ENCODE results near the gene GALNT2. TPM values are rescaled to one million over a fixed set of nuclear protein-coding genes. Genes with fewer than 3 reads are reported as not detected.

GALNT2 gene
- total and polyA plus RNA-seq, 9 of the 15 experiments (the other 6 are each of a cell fraction or from before 2014, with no cell fraction given) = 1.6 to 106 (median 51.9) TPM

GRCh38 chr1:230066031-230066430, 1.0 kb upstream of the GALNT2 start:
- WGBS (ENCODE audit: insufficient coverage, low coverage, missing lambda C conversion rate) = 3% methylated on average over 8 of the region's 8 CpGs
- Histone ChIP-seq H3K9ac (ENCODE audit: insufficient read depth in 1 of 2, low read depth in 2 of 2, low read length in 2 of 2) (peak overlapping the region in 1 of 2 experiments; percentile 69; a peak in 2 of 4 replicates), H3K4me2 (ENCODE audit: insufficient read depth, low read length) (peak overlapping the region; percentile 94), H3K4me1 (replicated peaks in 1 of 2; ENCODE audit: control insufficient read depth in 2 of 2, insufficient read depth in 2 of 2, low read length in 2 of 2) (peaks cover 20 to 34% of the 10 kb centered on the region in 2 experiments), H3K9me1 (ENCODE audit: control insufficient read depth, insufficient read depth, low read length) (no peaks in the 10 kb centered on the region), H3K4me3 (peak overlapping the region; percentile 82), H4K20me1 (replicated peaks; ENCODE audit: control insufficient read depth, insufficient read depth, low read length) (peaks cover 9% of the 10 kb centered on the region), H3K9me3 (replicated peaks; ENCODE audit: control insufficient read depth, insufficient read depth, low read depth, low read length) (peaks cover 6% of the 10 kb centered on the region), H2AFZ (ENCODE audit: low read depth, low read length) (peak overlapping the region; percentile 96), H3K27ac (ENCODE audit: extremely low read depth, low read depth, low read length) (peak overlapping the region; percentile 79; the same call in 2 of the 3 replicates), H3K36me3 (ENCODE audit: control insufficient read depth, insufficient read depth, low read length) (no peaks in the 10 kb centered on the region), H3K79me2 (ENCODE audit: control insufficient read depth, insufficient read depth, low read length) (peaks cover 40% of the 10 kb centered on the region), H3K27me3 (ENCODE audit: control insufficient read depth in 2 of 2, insufficient read depth in 2 of 2, low read length in 2 of 2) (no peaks in the 10 kb centered on the region)
- TSS peak; percentile 95 for BruUV-seq (replicated peaks)
- POLR2A ChIA-PET = interaction anchor here (0.7 to 1.0 kb wide), 3 partner anchors 9 to 14 kb away, joined by 3 to 4 read pairs (median 4); no protein-coding TSS in a partner anchor
- TF ChIP-seq KDM5B (IDR thresholded peaks at IDR 0.05; ENCODE audit: insufficient replicate concordance, low read depth, low read length) (no peak), MAFF (IDR thresholded peaks at IDR 0.05; ENCODE audit: low read length) (peak; percentile 8; the same call in 1 of the 2 replicates), POLR2AphosphoS2 (IDR thresholded peaks at IDR 0.05; ENCODE audit: low read length) (no peak), RFX1 (IDR thresholded peaks at IDR 0.05) (peak; percentile 47), PHTF2 (CRISPR knock-in tag; IDR thresholded peaks at IDR 0.05) (0 out of 2 replicates have a peak, but pooled peaks have one; percentile 40), ZNF77 (CRISPR knock-in tag; IDR thresholded peaks at IDR 0.05) (no peak), POLR2AphosphoS5 (IDR thresholded peaks at IDR 0.05; ENCODE audit: control insufficient read depth, insufficient read depth, low read depth, low read length) (no peak), TEAD4 (IDR thresholded peaks at IDR 0.05; ENCODE audit: low read length) (no peak), TEAD4 (CRISPR knock-in tag; IDR thresholded peaks at IDR 0.05; ENCODE audit: borderline replicate concordance) (no peak), ZNF668 (CRISPR knock-in tag; IDR thresholded peaks at IDR 0.05) (0 out of 2 replicates have a peak, but pooled peaks have one; percentile 5), RAD21 (CRISPR knock-in tag; conservative IDR thresholded peaks at IDR 0.05 in 1 of 2, IDR thresholded peaks at IDR 0.05 in 1 of 2) (no peak)
- TF ChIP-seq, protein P1, sequence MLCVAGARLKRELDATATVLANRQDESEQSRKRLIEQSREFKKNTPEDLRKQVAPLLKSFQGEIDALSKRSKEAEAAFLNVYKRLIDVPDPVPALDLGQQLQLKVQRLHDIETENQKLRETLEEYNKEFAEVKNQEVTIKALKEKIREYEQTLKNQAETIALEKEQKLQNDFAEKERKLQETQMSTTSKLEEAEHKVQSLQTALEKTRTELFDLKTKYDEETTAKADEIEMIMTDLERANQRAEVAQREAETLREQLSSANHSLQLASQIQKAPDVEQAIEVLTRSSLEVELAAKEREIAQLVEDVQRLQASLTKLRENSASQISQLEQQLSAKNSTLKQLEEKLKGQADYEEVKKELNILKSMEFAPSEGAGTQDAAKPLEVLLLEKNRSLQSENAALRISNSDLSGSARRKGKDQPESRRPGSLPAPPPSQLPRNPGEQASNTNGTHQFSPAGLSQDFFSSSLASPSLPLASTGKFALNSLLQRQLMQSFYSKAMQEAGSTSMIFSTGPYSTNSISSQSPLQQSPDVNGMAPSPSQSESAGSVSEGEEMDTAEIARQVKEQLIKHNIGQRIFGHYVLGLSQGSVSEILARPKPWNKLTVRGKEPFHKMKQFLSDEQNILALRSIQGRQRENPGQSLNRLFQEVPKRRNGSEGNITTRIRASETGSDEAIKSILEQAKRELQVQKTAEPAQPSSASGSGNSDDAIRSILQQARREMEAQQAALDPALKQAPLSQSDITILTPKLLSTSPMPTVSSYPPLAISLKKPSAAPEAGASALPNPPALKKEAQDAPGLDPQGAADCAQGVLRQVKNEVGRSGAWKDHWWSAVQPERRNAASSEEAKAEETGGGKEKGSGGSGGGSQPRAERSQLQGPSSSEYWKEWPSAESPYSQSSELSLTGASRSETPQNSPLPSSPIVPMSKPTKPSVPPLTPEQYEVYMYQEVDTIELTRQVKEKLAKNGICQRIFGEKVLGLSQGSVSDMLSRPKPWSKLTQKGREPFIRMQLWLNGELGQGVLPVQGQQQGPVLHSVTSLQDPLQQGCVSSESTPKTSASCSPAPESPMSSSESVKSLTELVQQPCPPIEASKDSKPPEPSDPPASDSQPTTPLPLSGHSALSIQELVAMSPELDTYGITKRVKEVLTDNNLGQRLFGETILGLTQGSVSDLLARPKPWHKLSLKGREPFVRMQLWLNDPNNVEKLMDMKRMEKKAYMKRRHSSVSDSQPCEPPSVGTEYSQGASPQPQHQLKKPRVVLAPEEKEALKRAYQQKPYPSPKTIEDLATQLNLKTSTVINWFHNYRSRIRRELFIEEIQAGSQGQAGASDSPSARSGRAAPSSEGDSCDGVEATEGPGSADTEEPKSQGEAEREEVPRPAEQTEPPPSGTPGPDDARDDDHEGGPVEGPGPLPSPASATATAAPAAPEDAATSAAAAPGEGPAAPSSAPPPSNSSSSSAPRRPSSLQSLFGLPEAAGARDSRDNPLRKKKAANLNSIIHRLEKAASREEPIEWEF (CRISPR knock-in tag; IDR thresholded peaks at IDR 0.05) = 0 out of 2 replicates have a peak, but pooled peaks have one; percentile 16
- CTCF ChIA-PET (ENCODE audit: low intra/inter-chr PET ratio) = no interaction called here
- intact Hi-C loops (cut with micrococcal nuclease) (loop anchor here (2.0 to 10.0 kb wide), 3 partner anchors 81 to 791 kb away; partner anchors contain the start of gene RAB4A), in situ Hi-C loops (cut with MboI) (no loop called here)
- DNase-seq (ENCODE audit: extremely low read depth in 1 of 4, low spot score in 3 of 4) = no peak
- FAIRE-seq = no peak
- ATAC-seq = no peak

Measured in K562 (cell line).